Sigmoid colon (tissue), 4 donors: ENCODE results near the gene EPM2AIP1.

ENCODE experiments used
- EP300 ChIP-seq, 4 donors: sonication (generic); formaldehyde crosslinking; IDR thresholded peaks; one replicate each; pipeline ENCODE4 v1.6.1; 2017; ENCODE audit warnings: antibody characterized with exemption in 4 of 4
- POLR2A ChIP-seq, 2 donors: fragments of 450-650 bp; IDR thresholded peaks; one replicate each; pipeline ENCODE4 v1.6.1; 2016; ENCODE audit warnings: antibody characterized with exemption in 2 of 2, mild to moderate bottlenecking in 2 of 2, moderate library complexity in 2 of 2

DNA sequence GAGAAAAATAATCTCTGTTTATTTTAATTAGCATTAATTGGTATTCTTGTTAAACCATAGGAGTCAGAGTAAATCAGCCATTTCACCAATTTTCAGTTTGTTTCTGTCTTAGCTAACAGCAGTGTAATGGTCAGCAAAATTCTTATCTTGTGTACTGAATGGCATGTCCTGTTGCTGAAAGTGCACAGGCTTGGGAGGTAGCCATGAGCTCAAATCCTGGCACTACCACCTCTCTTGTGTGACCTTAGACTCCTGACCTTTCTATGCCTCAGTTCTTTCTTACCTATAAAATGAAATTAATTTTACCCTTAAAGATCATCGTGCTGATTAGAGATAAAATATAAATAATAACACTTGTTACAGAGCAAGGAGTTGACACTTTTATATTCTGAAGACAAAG is 36.2 kb upstream of the EPM2AIP1 start:
- TF ChIP-seq EP300 (IDR thresholded peaks at IDR 0.05): no peak
- TF ChIP-seq POLR2A (IDR thresholded peaks at IDR 0.05): no peak
